NCI-H2171 treated with DMSO at 0.1 percent for 48 hours (cell line): ENCODE data around the gene CPNE5.

ENCODE experiments used
- DNase-seq: peaks from one replicate; lab custom pipeline; 2025; lab: John Stamatoyannopoulos, UW

The CPNE5 gene

DNA sequence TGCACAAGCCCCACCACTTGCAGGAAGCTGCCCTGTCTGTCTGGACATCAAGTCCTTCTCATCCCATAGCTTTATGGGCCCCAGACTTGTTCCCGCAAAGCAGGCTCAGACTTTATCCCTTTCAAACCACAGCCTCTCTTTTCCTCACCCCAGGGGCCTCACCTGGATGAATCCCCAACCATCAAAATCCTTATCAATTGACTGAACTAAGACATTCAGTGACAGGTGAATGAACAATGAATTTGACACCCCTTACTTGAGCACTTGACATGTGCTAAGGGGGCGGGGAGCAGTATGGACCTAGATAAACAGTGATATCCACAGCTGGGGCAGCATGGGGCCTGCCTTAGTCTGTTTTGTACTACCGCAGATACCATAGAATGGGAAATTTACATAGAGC lies 136.6 kb downstream of the CPNE5 start:
- peak; percentile 10 for DNase-seq

DNA sequence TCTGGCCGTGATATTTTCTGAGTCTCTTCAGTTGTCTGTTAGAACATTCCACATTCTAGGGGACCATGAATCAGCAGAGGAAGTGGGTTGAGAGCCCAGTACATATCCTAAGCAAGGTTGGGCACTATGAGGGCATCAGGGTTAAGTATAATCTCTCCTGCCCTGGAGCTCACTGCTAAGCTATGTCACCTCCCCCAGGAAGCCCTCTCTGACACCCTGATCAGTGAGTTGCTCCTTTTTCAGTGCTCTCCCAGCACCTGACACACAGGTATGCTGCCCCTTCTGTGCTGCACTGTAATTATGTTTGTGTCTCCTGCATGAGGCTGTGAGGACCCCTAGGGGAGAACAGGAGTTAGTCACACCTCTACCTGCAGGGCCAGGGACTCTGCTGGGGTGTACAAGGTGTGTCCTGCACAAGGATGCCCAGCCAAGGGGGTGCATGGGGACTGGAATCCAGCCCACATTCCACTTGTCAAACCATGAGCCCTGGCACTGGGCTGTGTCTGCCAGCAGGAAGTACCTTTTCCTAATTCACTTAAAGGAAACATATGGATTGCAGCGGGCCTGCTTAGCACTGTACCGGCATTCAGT lies 137.7 kb downstream of the CPNE5 start:
- peak; percentile 12 for DNase-seq

DNA sequence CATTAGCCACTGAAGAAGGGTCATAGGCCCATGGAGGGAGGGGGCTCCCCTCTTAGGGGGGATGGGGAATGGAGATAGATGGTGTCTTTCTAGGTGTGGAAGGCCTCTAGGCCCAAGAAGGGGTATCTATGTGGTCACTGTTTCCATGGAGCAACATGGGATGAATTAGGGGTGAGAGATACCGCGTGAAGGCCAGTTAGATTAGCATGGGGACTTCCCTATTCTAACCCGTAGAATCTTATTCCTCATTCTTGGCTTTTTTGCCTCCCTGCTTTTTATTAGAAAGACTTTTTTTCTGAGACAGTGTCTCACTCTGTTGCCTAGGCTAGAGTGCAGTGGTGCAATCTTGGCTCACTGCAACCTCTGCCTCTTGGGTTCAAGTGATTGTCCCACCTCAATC lies 138.4 kb downstream of the CPNE5 start:
- DNase-seq, result no peak

DNA sequence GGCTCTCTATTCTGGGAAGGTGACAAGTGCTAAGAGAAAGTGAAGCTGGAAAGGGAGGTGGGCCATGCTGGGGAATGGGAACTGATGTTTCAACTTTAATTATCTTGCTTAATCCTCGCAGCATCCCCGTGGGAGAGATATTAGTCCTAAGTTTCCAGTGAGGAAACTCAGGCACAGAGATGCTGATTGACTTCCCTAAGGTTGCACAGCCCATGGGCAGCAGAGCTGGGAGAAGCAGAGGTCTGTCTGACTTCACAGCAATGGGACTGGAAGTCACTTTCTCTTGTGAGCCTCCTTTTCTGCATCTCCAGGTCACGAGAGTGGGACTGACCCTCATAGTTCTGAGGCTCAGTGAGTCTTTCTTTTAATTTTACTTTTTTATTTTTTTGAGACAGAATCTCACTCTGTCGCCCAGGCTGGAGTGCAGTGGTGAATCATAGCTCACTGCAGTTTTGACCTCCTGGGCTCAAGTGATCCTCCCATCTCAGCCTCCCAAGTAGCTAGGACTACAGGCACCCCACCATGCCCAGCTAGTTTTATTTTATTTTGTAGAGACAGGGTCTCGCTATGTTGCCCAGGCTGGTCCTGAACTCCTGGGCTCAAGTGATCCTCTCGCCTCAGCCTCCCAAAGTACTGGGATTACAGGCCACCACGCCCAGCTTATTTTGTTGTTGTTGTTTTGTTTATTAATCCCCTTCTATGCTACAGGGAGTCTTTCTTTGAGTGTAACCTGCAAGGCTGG lies 139.0 kb downstream of the CPNE5 start:
- no peak for DNase-seq

DNA sequence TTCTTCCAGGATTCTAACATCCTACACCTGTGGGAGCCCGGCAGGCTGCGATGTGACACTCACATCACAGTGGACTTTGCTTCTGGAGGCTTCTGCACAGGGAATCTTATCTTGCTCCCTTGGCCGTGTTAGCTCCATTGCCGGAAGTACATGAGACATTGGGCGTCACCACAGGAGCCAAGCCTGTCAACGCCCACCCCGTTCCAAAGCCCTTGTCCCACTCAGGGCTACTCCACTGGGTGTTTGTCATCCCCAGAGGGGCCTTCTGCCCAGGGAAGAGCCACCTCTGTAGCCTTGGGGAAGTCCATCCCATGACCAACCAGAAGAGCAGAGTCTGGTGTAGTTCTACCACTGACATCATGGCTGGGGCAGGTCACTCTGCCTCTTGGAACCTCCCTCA lies 139.9 kb downstream of the CPNE5 start:
- no peak for DNase-seq

DNA sequence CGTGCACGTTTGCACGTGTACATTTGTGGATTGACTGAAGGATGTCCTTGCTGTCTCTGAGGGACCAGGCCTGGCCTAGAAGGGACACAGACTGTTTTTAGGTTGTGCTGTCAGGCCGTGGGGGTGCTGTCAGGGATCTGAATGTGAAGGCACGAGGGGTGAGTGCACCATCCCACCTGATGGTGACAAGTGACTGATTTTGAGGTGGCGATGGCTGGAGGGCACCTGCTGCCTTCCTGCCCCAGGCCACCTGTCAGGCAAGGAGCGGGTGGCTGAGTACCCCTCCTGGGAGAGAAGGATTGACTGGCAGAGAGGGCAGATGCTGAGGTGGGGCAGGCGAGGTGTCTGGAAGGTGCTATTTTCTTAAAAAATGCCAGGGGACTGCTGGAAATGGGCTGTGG lies 140.4 kb downstream of the CPNE5 start:
- no peak for DNase-seq

DNA sequence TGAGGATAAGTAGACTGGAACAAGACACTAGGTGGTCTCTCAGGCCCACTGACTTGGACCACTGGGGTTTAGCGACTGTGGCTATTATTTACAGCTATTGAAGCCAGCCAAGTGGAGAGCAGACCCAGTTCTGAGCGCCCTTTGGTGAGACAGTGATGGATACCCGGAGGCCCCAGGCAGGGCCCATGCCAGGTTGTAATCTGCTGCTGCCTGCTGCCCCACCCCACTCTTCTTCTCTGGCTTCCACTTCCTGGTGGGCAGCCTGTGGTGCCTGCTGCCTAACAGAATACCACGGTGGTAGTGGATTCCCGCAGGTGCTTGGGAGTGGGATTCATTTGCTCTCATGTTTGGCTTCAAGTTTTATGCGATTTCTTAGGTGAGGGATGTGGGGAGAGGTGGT lies 141.0 kb downstream of the CPNE5 start:
- DNase-seq, result no peak

DNA sequence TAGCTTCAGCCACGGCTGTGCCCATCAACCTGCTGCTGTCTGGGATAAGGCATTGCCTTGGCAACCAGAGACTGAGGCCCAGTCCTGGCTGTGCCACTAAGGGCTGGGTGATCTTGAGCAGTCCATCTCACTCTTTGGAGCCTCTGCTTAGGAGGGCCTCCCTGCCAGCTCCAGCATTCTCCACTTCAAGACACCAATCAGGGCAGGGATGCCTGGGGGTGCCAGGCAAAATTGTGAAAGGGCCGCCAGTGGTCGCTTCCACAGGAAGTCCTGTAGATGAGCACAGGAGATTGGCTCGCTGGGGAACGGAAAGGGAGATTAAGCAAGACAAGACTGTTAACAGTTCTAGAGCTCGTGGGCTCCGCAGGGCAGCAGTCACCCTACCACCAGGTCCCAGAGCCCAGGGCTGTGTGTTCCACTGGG lies 141.8 kb downstream of the CPNE5 start, which contains the start of gene RAB44:
TSS of gene RAB44 (plus strand) at position 346 of the 423 bp plus-strand sequence. CDS start 6,410 bp downstream, outside the sequence.
- no peak for DNase-seq

DNA sequence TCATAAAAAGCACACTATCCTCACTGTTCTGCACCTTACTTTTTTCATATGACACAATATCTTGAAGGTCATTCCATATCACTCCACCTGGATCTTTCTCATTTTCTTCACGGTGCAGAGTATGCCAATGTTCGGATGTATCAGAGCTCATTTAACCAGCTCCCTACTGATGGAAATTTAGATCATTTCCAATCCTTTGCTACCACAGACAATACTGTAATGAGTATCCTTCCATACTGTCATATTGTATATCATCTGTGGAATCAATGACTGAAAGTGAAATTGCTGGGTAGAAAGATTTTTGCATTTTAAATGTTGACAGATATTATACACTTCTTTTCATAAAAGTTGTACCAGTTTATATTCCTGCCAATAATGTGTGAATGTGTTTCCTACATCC lies 143.8 kb downstream of the CPNE5 start:
- no peak for DNase-seq

DNA sequence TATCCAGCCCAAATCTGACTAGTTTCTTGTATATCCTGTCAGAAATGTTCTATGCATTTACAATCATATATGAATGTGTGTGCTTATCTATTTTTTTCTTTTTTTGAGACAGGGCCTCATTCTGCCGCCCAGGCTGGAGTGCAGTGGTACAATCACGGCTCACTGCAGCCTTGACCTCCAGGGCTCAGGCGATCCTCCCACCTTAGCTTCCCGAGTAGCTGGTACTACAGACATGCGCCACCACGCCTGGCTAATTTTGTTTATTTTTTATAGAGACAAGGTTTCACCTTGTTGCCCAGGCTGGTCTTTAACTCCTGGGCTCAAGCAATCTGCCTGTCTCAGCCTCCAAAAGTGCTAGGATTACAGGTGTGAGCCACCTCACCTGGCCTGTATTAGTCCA lies 144.6 kb downstream of the CPNE5 start:
- no peak for DNase-seq

DNA sequence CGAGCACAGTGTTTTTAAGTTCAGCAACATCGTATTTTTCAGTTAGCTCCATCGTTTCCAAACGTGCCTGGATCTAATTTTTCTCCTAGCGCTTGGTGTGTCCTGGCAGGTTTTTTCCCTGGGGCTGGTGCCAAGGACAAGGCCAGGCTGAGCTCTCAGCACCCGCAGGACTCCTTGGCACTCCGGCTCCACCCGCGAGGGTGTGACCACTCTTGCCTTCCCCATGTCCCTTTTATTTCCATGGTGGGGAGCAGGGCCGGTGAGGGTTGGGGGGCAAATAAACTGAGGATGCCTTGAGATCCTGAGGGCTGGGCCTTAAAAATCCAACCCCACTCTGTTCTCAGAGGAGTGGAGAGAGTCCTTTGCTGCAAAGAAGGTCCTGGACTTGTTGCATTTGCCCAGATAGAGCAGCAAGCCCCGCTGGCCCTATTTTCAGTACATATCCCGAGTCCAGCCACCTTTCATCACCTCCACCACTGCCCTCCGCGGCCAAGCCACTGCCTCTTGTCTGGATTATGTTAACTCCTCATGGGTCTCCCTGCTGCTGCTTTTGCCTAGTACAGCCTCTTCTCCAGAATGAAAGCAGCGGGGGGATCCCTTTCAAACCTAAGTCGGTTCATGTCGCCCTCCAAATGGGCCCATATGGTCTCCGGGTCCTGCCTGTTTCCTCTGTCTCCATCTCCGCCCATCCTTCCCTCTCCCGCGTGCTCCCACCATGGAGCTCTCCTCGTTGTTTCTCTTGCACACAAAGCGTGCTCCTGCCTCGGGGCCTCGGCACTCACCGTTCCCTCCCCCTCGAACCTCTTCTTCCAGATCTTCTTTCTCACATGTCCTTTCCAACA lies 146.2 kb downstream of the CPNE5 start:
- DNase-seq, result no peak

DNA sequence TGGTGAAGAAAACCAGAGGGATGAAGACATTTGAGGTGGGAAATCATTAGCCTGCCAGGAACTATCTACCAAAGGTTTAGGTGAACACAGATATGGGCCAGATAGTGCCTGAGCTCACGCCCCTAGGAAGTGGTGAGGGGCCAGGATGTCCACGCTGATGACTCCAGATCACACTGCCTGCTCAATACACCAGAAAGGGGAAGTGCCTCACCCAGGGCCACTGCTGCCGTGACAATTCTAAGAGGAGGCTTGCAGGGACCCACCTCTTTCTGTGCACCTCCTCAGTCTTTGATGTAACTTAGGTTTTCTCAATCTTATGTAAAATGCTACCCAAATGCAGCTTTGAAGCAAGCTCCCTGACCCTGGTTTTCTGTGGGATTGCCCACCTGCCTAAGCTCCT lies 147.0 kb downstream of the CPNE5 start:
- no peak for DNase-seq

DNA sequence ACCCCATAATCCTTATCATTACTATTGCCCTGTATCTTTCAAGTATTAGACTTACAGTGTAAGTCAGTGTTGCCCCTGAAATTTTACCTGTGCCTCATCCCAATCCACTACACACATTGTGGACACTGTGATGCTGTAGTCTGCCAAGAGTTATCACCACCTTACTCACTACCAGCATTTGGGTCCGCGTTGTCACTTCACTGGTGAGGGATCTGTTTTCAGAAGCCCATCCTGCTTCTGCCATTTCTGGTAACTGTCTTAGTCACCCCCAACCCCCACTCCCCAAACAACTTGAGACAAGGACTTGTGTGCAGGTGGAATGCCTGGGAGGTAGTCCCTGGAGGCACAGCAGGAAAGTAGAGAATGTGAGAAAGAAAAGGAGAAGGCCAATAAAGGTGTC lies 147.6 kb downstream of the CPNE5 start:
- no peak for DNase-seq

DNA sequence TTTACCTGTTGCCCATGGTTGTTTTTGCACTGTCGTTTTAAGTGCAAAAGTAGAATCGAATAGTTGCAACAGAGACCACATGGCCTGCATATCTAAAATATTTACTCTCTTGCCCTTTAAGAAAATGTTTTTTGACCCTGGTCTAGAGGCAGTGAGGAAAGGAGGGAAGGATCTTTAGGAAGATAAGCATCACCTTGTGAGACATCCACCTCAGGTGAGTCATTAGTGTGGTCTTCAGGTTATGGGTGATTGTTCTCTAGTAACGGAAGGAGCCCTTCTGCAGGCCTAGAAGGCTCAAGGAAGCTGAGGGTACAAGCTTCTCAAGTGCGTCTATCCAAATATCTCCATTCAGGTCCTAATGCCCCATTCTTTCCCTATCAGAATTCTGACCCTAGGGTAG lies 148.2 kb downstream of the CPNE5 start:
- no peak for DNase-seq
